Ishikawa (cell line): ENCODE data around the gene ZNF213.

Experiments used
- CEBPB ChIP-seq: IDR thresholded peaks from 2 replicates; pipeline ENCODE4 v1.6.1; 2012
- EGR1 ChIP-seq: IDR thresholded peaks from 2 replicates; pipeline ENCODE4 v1.6.1; 2012
- EP300 ChIP-seq: IDR thresholded peaks from 2 replicates; pipeline ENCODE4 v1.6.1; 2012; ENCODE audit warnings: borderline replicate concordance
- FOXM1 ChIP-seq: IDR thresholded peaks from 2 replicates; pipeline ENCODE4 v1.6.1; 2012; ENCODE audit warnings: low read depth, borderline replicate concordance
- TF ChIP-seq, protein P1 (sequence below): IDR thresholded peaks from 2 replicates; pipeline ENCODE4 v1.6.1; 2012

DNA sequence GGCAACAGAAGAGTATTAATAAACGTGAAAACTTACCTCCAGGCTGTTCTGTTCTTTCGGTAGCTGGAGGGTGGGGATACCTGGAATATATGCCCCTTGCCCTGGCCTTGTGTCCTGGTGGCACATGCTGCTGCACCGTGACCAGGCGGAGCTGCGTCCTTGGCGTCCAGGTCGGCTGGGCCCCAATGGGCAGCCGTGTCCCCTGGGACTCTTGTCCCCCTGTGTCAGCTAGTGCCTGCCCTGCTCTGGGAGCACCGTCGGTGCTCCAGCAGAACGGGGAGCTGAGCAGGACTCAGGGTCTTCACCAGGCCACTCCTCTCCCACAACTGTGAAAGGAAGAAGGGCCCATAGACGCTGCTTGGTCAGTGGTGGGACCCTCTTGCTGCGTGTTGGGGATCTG lies 7.9 kb downstream of the ZNF213 start:
- TF ChIP-seq EGR1 (no peak), CEBPB (no peak), EP300 (no peak), FOXM1 (no peak)
- TF ChIP-seq, protein P1, sequence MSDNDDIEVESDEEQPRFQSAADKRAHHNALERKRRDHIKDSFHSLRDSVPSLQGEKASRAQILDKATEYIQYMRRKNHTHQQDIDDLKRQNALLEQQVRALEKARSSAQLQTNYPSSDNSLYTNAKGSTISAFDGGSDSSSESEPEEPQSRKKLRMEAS: no peak
